DMS79 (cell line): ENCODE results near the gene IFNGR1.
A peak's percentile ranks its signal among the peaks of the same experiment; 100 is the strongest.

Experiments
- DNase-seq: peaks from one replicate; lab custom pipeline; 2025; lab: John Stamatoyannopoulos, UW

IFNGR1 gene

DNA sequence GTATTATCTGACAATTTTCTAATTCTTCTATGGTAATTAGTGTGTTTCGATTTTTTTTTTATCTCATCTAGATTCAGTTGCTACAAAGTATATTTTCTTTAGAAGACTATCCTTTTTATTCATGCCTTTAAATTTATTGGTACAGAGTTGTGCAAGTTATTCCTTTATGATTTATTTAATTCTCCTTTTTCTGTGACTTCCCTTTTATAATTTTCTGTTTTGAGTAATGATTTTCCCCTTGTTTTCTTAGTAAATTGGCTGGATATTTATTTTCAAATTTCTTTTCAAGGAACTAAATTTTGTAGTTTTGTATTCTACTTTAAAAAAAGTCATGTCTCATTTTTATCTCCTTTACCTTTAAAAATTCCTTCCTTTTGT, 43.3 kb downstream of the IFNGR1 start:
- DNase-seq, result no peak

GRCh38 chr6:137175157-137175867, 43.9 kb downstream of the IFNGR1 start:
- no peak for DNase-seq

GRCh38 chr6:137173501-137173900, 45.7 kb downstream of the IFNGR1 start, which contains the start of gene IL22RA2:
TSS of gene IL22RA2 (minus strand) at chr6:137173644. CDS start at chr6:137161749, 11,895 bp downstream.
- no peak for DNase-seq

GRCh38 chr6:137172734-137173431, 46.3 kb downstream of the IFNGR1 start:
- DNase-seq, result no peak

GRCh38 chr6:137171824-137172733, 47.1 kb downstream of the IFNGR1 start:
- no peak for DNase-seq

DNA sequence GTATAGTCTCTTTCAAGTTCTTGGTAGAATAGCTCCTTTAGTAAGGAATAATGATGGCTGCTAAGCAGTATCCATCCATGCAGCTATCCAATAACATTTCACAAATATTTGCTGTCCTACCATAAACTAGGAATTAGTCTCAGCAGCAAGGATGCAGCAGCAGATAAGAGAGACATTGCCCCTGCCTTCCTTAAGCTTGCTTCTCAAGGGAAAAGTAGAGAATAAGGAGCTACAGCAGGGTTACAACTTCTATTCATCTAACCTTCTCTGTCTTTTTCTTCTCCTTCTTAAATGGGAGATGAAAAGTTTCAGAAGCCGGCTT, 48.2 kb downstream of the IFNGR1 start:
- DNase-seq, result no peak

- no peak for DNase-seq
Observed at GRCh38 chr6:137170266-137171052, 48.7 kb downstream of the IFNGR1 start.

DNA sequence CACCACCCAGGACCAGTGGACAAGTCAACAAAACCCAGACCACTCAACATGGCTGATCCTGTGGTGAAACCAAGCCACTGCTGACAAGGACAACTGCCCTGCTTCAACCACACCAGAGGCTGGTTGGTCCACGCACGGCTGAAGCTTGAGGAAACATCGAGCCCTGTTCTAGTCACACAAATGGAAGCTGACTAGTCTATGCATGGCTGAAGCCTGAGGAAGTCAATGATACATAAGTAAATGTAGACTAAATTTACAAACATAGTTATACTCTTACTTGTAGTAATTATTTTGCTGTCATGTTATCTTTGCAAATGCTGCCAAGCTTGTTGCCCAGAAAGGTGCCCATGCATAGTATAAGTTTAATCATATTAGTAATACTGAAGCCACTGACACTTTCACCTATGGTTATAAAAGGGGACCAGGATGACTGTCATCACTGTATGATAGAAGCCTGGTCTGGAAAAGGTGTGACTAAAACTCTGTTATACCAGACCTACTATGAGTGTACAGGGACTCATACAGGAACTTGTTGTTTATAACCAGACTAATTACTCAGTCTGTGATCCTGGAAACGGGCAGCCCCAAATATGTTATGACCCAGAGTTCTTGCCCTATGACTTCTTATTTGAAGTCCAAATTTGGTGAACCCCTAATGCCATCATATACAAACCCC, 51.3 kb downstream of the IFNGR1 start:
- no peak for DNase-seq

DNA sequence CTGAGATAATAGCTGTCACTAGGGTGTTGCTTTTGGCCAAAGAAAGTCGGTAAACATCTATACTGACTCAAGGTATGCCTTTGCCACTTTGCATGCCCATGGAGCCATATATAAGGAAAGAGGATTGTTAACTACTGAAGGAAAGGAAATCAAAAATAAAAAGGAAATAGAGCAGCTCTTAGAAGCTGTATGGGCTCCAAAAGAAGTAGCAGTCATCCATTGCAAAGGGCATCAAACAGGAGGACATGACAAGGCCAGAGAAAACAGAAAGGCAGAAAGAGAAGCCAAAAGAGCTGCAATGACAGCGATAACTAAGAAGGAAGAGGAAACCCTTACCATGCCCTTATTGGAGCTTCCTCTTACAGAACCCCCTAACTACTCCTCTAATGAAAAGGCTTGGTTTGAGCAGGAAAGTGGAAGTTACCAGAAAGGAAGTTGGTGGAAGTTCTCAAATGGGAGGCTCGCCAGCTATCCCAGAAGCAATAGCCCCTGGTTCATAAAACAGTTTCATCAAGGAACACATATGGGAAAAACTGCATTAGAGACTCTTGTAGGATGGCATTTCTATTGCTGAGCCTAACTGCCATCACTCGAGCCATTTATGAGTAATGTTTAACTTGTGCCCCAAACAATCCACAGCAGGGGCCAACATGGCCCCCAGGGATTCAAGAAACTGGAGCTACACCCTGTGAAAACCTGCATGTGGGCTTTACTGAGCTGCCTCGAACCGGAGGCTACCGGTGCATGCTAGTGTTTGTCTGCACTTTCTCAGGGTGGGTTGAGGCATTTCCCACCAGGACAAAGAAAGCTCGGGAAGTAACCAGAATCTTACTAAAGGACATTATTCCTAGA, 52.7 kb downstream of the IFNGR1 start:
- DNase-seq, result no peak

- no peak for DNase-seq
Observed at GRCh38 chr6:137165375-137166246, 53.6 kb downstream of the IFNGR1 start.

DNA sequence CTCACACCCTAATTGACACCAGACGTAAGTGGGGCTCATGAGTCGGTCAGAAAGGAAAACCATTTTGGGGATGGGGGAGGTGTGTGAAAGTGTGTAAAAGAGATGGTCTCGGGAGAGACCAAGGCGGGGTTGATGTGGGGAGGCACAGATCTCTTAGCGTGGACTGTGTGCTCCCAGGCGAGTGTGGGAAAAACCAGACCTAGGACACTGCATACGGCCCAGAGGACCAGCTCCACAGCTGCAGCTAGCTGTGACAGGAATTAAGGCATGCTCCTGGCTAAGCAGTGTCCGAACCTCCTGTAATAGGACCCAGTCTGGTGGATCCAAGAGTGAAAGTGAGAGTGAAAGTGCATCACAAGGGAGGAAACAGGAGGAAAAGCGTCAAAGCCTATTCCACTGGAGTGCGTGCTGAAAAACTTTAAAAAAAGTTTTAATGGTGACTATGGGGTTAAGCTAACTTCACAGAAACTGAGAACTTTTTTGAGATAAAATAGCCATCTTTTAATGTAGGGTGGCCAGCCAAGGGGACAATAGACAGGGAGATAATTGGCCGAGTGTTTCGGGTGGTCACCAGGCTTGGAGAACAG, 55.4 kb downstream of the IFNGR1 start:
- DNase-seq, result no peak

DNA sequence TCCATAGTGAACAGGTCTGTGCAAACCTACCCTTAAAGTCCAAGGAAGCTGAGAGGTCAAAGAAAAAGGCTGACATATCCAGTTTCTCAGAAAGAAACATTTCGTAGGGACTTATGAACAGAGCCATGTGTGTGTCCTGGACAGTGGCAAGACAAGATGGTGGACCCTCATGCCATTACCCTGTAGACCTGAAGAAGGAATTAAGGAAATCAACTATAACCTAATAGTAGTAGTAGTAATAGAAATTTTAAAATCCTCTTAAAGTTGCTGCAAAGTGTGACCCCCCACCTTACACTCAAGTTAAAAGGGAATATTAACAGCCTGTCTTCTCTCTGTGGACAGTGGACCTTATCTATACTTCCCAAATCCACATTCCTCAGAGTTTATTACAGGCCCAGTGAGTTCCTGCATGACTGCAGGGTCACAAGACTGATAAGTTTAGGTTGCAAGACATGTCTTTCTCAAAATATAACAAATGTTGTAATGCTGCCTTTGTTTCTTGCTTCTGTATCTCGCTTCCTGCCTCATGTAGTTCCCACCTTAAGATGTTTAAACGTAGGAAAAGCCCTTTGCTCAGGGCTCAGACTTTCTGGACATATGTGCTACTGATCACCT, 56.4 kb downstream of the IFNGR1 start:
- DNase-seq, result no peak

DNA sequence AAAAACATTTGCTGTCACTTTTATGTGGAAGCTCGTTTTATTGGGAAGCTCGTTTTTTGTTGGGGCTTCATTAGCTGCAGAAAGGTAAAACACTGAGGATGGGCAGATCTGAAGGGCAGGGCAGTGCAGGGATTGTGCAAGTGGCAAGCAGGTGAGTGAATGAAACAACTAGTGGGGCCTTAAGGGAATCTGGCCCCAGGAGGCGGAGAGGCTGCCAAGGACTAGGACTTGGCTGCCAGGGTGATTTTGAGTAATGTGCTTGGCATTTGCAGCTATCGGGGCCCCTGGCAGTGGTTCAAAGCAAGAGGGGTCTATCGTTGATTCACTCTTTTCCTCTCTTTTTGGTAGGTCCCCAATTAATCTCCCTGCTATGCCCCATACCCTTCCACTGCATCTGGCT, 57.2 kb downstream of the IFNGR1 start:
- DNase-seq, result no peak

DNA sequence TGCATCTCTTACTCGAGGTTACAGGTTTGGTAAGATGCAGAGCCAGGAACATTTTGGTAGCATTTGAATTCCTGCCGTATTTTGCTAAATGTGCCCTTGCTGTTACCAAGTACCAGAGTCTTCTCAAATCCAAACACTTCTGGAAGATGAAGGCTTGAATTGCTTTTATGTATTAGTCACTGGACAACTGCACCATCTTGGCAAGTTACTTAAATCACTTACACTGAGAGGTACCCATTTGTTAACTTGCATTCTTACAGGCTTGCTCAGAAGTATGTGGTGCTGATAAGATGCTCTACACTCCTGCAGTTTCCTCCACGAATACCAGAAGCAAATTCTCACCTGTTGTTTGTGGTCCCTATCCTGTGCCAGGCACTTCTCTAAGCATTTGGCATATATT, 58.4 kb downstream of the IFNGR1 start:
- no peak for DNase-seq

DNA sequence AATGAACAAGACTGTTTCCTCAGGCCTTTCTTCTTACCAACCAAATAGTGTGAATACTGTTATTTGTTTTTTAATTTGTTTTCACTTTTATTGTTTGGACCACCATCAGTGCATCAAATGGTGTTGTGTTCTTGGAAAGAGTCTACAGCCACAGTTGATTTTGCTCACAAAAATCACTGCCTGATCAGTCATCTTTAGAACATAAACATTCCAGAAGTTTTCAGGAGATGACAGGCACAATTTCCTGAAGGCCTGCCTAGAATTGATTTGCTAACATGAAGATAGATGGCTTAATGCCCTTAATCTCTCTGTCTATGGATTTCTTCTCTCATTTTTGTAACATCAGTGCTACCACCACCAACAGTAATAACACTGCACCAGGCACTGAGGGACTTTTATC, 59.3 kb downstream of the IFNGR1 start:
- DNase-seq, result no peak

DNA sequence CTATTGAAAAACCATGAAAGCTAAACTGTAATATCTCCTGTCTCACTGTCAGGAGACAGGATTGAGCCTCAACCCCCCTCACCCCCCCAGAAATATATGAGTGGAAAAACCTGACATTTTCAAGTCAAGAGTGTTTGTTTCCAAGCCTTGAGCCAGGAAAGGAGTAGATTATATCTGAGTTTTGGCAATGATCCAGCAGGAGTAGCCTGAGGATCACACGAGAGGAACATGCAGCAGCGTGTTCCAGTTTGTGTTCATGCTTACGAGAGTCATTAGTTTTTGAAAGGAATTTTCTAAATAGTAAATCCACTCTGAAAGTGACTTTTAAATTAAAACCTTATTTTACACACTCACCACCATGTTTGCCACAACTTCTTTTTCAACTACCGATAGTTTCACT, 61.6 kb downstream of the IFNGR1 start:
- peak; percentile 66 for DNase-seq

DNA sequence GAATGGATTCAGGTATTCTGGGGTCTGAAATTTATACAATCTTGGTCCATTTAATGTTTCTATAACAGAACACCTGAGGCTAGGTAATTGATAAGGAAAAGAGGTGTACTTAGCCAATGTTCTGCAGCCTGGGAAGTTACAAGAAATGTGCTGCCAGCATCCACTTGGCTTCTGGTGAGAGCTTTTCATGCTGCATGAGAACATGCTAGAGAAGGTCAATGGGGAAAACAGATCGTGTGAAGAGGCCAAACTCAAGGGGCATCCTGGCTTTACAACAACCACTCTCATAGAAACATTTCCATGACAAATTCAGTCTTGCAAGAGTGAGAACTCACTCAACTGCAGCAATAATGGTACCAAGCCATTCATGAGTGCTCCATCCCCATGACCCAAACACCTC, 62.5 kb downstream of the IFNGR1 start:
- peak; percentile 92 for DNase-seq

GRCh38 chr6:137155830-137156229, 63.4 kb downstream of the IFNGR1 start:
- peak; percentile 32 for DNase-seq

DNA sequence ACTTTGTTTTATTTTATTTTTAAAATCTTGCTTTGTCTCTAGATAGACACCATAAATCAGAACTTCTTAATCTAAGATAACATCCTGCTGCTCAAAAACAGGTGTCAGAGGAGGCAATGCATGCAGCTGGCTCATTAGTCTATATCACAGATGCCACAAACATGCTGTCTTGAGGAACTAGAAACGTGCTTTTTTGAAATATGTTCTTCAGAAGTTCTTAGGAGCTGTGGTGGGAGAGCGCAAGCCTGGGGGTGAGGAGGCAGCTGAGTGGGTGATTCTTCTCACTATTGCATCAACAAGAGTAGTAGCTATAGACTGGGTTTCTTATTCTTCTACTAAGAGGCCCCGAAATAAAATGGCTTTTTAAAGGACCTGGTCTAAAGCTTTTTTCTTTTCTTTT, 69.1 kb downstream of the IFNGR1 start:
- DNase-seq, result no peak
